Loucy (cell line): Measurements from ENCODE around the gene UPF2.

Source experiments
- H2AFZ ChIP-seq: fragments of 200-600 bp; sonication (generic); 2 replicates; pipeline ENCODE4 v1.6.0; 2016; ENCODE audit warnings: antibody characterized with exemption, mild to moderate bottlenecking, low read length, moderate library complexity
- H3F3A ChIP-seq: fragments of 200-600 bp; 2 replicates; pipeline ENCODE4 v1.6.0; 2016; ENCODE audit warnings: antibody characterized with exemption, low read depth, mild to moderate bottlenecking
- H3K27me3 ChIP-seq: fragments of 200-600 bp; sonication (generic); 2 replicates; pipeline ENCODE4 v1.6.1; 2014; ENCODE audit warnings: low read length, mild to moderate bottlenecking; ENCODE audit not compliant: insufficient read depth, poor library complexity, severe bottlenecking
- H3K36me3 ChIP-seq: fragments of 200-600 bp; sonication (generic); 2 replicates; pipeline ENCODE4 v1.6.1; 2016; ENCODE audit warnings: low read length; ENCODE audit not compliant: insufficient read depth
- H3K4me1 ChIP-seq: fragments of 200-600 bp; sonication (generic); 2 replicates; pipeline ENCODE4 v1.5.1; 2014; ENCODE audit warnings: low read length, mild to moderate bottlenecking; ENCODE audit not compliant: insufficient read depth, poor library complexity, severe bottlenecking
- H3K4me2 ChIP-seq: fragments of 200-600 bp; sonication (generic); 2 replicates; pipeline ENCODE4 v1.6.0; 2014; ENCODE audit warnings: antibody characterized with exemption, low read length, low read depth, mild to moderate bottlenecking; ENCODE audit not compliant: poor library complexity, severe bottlenecking
- H3K4me3 ChIP-seq: fragments of 200-600 bp; sonication (generic); 2 replicates; pipeline ENCODE4 v1.5.1; 2014; ENCODE audit warnings: low read length, mild to moderate bottlenecking, mixed read lengths; ENCODE audit not compliant: poor library complexity, severe bottlenecking
- H3K79me2 ChIP-seq: fragments of 200-600 bp; sonication (generic); 2 replicates; pipeline ENCODE4 v1.6.1; 2014; ENCODE audit warnings: low read length; ENCODE audit not compliant: insufficient read depth
- H3K9ac ChIP-seq: fragments of 200-600 bp; sonication (generic); 2 replicates; pipeline ENCODE4 v1.6.0; 2014; ENCODE audit warnings: mild to moderate bottlenecking, low read depth, low read length, moderate library complexity; ENCODE audit not compliant: poor library complexity, severe bottlenecking
- H3K9me2 ChIP-seq: fragments of 200-600 bp; sonication (generic); replicated peaks from 2 replicates; pipeline ENCODE4 v1.6.1; 2016; ENCODE audit warnings: low read depth, low read length, mixed read lengths
- H3K9me3 ChIP-seq: fragments of 200-600 bp; sonication (generic); 2 replicates; pipeline ENCODE4 v1.6.1; 2014; ENCODE audit warnings: mild to moderate bottlenecking, antibody characterized with exemption, low read length, low read depth; ENCODE audit not compliant: insufficient read depth
- H4K20me1 ChIP-seq: fragments of 200-600 bp; sonication (generic); 2 replicates; pipeline ENCODE4 v1.6.0; 2014; ENCODE audit warnings: antibody characterized with exemption, low read length, mild to moderate bottlenecking; ENCODE audit not compliant: insufficient read depth, poor library complexity, severe bottlenecking
- CTCF ChIP-seq: fragments of 200-600 bp; sonication (generic); conservative IDR thresholded peaks from 2 replicates; pipeline ENCODE4 v1.5.1; 2014; ENCODE audit warnings: mild to moderate bottlenecking, antibody characterized with exemption, low read length
- EZH2phosphoT487 ChIP-seq: fragments of 200-600 bp; IDR thresholded peaks from 2 replicates; pipeline ENCODE4 v1.6.1; 2018; ENCODE audit warnings: antibody characterized with exemption, mild to moderate bottlenecking, moderate library complexity, borderline replicate concordance

The UPF2 gene

GRCh38 chr10:12031404-12031803 is 11.2 kb downstream of the UPF2 start:
- Histone ChIP-seq H2AFZ (no peak overlapping the region), H3K79me2 (peaks cover 84% of the 10 kb centered on the region), H3K9me2 (no peaks in the 10 kb centered on the region), H3K4me3 (no peak overlapping the region), H3K9me3 (no peaks in the 10 kb centered on the region), H3K4me2 (no peak overlapping the region), H3K4me1 (peaks cover 14% of the 10 kb centered on the region), H4K20me1 (peaks cover 41% of the 10 kb centered on the region), H3K9ac (no peak overlapping the region), H3K36me3 (peaks cover 75% of the 10 kb centered on the region), H3F3A (no peaks in the 10 kb centered on the region), H3K27me3 (no peaks in the 10 kb centered on the region)
- TF ChIP-seq EZH2phosphoT487 (no peak), CTCF (no peak)

GRCh38 chr10:12027539-12027938 is 15.1 kb downstream of the UPF2 start:
- H4K20me1 ChIP-seq = peaks cover 37% of the 10 kb centered on the region
- no peak overlapping the region for H3K4me2 ChIP-seq
- no peak overlapping the region for H3K4me3 ChIP-seq
- H3K36me3 ChIP-seq = peaks cover 63% of the 10 kb centered on the region
- no peaks in the 10 kb centered on the region for H3F3A ChIP-seq
- no peak overlapping the region for H3K9ac ChIP-seq
- H3K27me3 ChIP-seq = no peaks in the 10 kb centered on the region
- H3K9me2 ChIP-seq = no peaks in the 10 kb centered on the region
- no peaks in the 10 kb centered on the region for H3K9me3 ChIP-seq
- H3K4me1 ChIP-seq = peaks cover 5% of the 10 kb centered on the region
- TF ChIP-seq CTCF = no peak
- no peak for TF ChIP-seq EZH2phosphoT487
- H3K79me2 ChIP-seq = peaks cover 85% of the 10 kb centered on the region
- no peak overlapping the region for H2AFZ ChIP-seq

GRCh38 chr10:12025591-12025990 is 17.0 kb downstream of the UPF2 start:
- Histone ChIP-seq H2AFZ (no peak overlapping the region), H3K9me3 (no peaks in the 10 kb centered on the region), H3K9me2 (no peaks in the 10 kb centered on the region), H3K27me3 (no peaks in the 10 kb centered on the region), H3K4me3 (no peak overlapping the region), H3K9ac (no peak overlapping the region), H3K79me2 (peaks cover 86% of the 10 kb centered on the region), H3F3A (no peaks in the 10 kb centered on the region), H3K4me1 (peaks cover 7% of the 10 kb centered on the region), H3K4me2 (peak overlapping the region; percentile 20), H3K36me3 (peaks cover 66% of the 10 kb centered on the region), H4K20me1 (peaks cover 38% of the 10 kb centered on the region)
- TF ChIP-seq CTCF = no peak
- TF ChIP-seq EZH2phosphoT487 = no peak
